Endothelial cell of umbilical vein (primary cell): ENCODE measurements around the gene DST. TPM values are rescaled to one million over a fixed set of nuclear protein-coding genes. Genes with fewer than 3 reads are reported as not detected.

ENCODE experiments used
- BruUV-seq: library from RNA; stranded (reverse); fragments of 400-500 nt; replicated peaks from 2 replicates; lab custom pipeline; 2021; lab: Mats Ljungman, UMichigan
- CTCF ChIA-PET: fragments of 300-600, 350-600 bp; sonication (Branson Sonifier 250); formaldehyde crosslinking; loops from one replicate; lab custom pipeline; 2021; ENCODE audit warnings: antibody characterized with exemption, inconsistent platforms; lab: Charles Lee
- POLR2A ChIA-PET: fragments of 300-600, 350-600 bp; sonication (Branson Sonifier 250); formaldehyde crosslinking; loops from one replicate; lab custom pipeline; 2021; ENCODE audit warnings: antibody characterized with exemption, inconsistent platforms; lab: Charles Lee
- DNase-seq: peaks from one replicate; pipeline ENCODE4 v3.0.0-alpha.2; 2011; ENCODE audit warnings: low read depth, low spot score
- FAIRE-seq: peaks from 2 replicates; lab custom pipeline; 2011; peaks lifted over from hg19 to GRCh38; lab: Jason Lieb, UNC
- H2AFZ ChIP-seq: 2 replicates; pipeline ENCODE4 v1.6.0; 2012; ENCODE audit warnings: low read depth, low read length, control low read depth, inconsistent platforms
- H3K27ac ChIP-seq: 2 replicates; pipeline ENCODE4 v1.5.1; 2011; ENCODE audit warnings: low read depth, mild to moderate bottlenecking, control low read depth, low read length, moderate library complexity; ENCODE audit not compliant: insufficient read depth
- H3K27me3 ChIP-seq, 2 experiments: 2 replicates each; pipeline versions ENCODE4 v1.6.0 to v1.6.1; 2011; ENCODE audit warnings: low read length in 2 of 2, mixed read lengths in 1 of 2; ENCODE audit not compliant: control insufficient read depth in 2 of 2, insufficient read depth in 2 of 2
- H3K36me3 ChIP-seq, 2 experiments: 2 replicates in 1 of 2; 3 replicates in 1 of 2; pipeline ENCODE4 v1.5.1; 2011; ENCODE audit warnings: low read length in 2 of 2, mild to moderate bottlenecking in 1 of 2, moderate library complexity in 1 of 2; ENCODE audit not compliant: control insufficient read depth in 2 of 2, insufficient read depth in 2 of 2; ENCODE audit errors: extremely low read depth in 1 of 2
- H3K4me1 ChIP-seq: 3 replicates; pipeline ENCODE4 v1.5.1; 2011; ENCODE audit warnings: mild to moderate bottlenecking, low read length; ENCODE audit not compliant: control insufficient read depth, insufficient read depth; ENCODE audit errors: extremely low read depth
- H3K4me2 ChIP-seq: 2 replicates; pipeline ENCODE4 v1.6.1; 2011; ENCODE audit warnings: low read length, control low read depth, mixed read lengths; ENCODE audit not compliant: insufficient read depth
- H3K4me3 ChIP-seq, 3 experiments: fragments of 200-600 bp in 1 of 3; sonication (generic), shearing (Covaris generic) in 1 of 3; replicated peaks in 1 of 3; 2 replicates each; pipeline ENCODE4 v1.5.1; 2011 to 2016; ENCODE audit warnings: control low read depth in 3 of 3, low read length in 3 of 3, mild to moderate bottlenecking in 2 of 3, inconsistent platforms in 1 of 3, low read depth in 1 of 3, moderate library complexity in 1 of 3; ENCODE audit not compliant: insufficient read depth in 1 of 3
- H3K79me2 ChIP-seq: 2 replicates; pipeline ENCODE4 v1.6.0; 2012; ENCODE audit warnings: low read length, inconsistent platforms; ENCODE audit not compliant: control insufficient read depth, insufficient read depth
- H3K9ac ChIP-seq: replicated peaks from 2 replicates; pipeline ENCODE3; 2011; ENCODE audit warnings: low read length, control low read depth; ENCODE audit not compliant: insufficient read depth; ENCODE audit errors: extremely low read depth
- H3K9me1 ChIP-seq: replicated peaks from 3 replicates; pipeline ENCODE4 v1.6.0; 2011; ENCODE audit warnings: mild to moderate bottlenecking, low read length; ENCODE audit not compliant: control insufficient read depth, insufficient read depth; ENCODE audit errors: extremely low read depth
- H3K9me3 ChIP-seq: replicated peaks from 2 replicates; pipeline ENCODE4 v1.5.1; 2012; ENCODE audit warnings: low read length, inconsistent platforms; ENCODE audit not compliant: control insufficient read depth, insufficient read depth
- H4K20me1 ChIP-seq: replicated peaks from 2 replicates; pipeline ENCODE3; 2011; ENCODE audit warnings: mild to moderate bottlenecking, low read length; ENCODE audit not compliant: control insufficient read depth, insufficient read depth; ENCODE audit errors: extremely low read depth
- CTCF ChIP-seq, 2 donors: IDR thresholded peaks; 1 replicate in 1 of 2; 2 replicates in 1 of 2; pipeline ENCODE4 v1.5.1; 2011; ENCODE audit warnings: low read length in 2 of 2, mild to moderate bottlenecking in 2 of 2, moderate library complexity in 2 of 2, control low read depth in 1 of 2, inconsistent platforms in 1 of 2, low read depth in 1 of 2; ENCODE audit not compliant: insufficient read depth in 1 of 2; ENCODE audit errors: extremely low read depth in 1 of 2
- EZH2 ChIP-seq: IDR thresholded peaks from 2 replicates; pipeline ENCODE4 v1.6.1; 2012; ENCODE audit warnings: borderline replicate concordance, low read depth, mild to moderate bottlenecking, moderate library complexity, low read length, inconsistent platforms; ENCODE audit not compliant: severe bottlenecking
- FOS ChIP-seq: IDR thresholded peaks from 2 replicates; pipeline ENCODE4 v1.6.1; 2011; ENCODE audit warnings: mild to moderate bottlenecking, low read length, moderate library complexity, borderline replicate concordance; ENCODE audit not compliant: insufficient read depth
- GATA2 ChIP-seq: IDR thresholded peaks from 2 replicates; pipeline ENCODE4 v1.7.0; 2011; ENCODE audit warnings: low read depth, mild to moderate bottlenecking, moderate library complexity, mixed read lengths, low read length; ENCODE audit not compliant: insufficient read length, insufficient read depth
- JUN ChIP-seq: IDR thresholded peaks from 2 replicates; pipeline ENCODE4 v1.6.1; 2011; ENCODE audit warnings: borderline replicate concordance, low read depth; ENCODE audit not compliant: insufficient read length, insufficient read depth
- MAX ChIP-seq: IDR thresholded peaks from 2 replicates; pipeline ENCODE4 v1.6.1; 2011; ENCODE audit not compliant: insufficient read depth, insufficient read length
- MYC ChIP-seq: IDR thresholded peaks from one replicate; pipeline ENCODE4 v1.6.1; 2011; ENCODE audit warnings: mild to moderate bottlenecking, low read depth, low read length
- POLR2A ChIP-seq: IDR thresholded peaks from 2 replicates; pipeline ENCODE4 v1.6.1; 2012; ENCODE audit warnings: low read depth, mild to moderate bottlenecking, control low read depth, low read length
- POLR2AphosphoS5 ChIP-seq: IDR thresholded peaks from 2 replicates; pipeline ENCODE4 v1.6.1; 2012; ENCODE audit warnings: low read depth, mild to moderate bottlenecking, control low read depth, low read length, moderate library complexity; ENCODE audit not compliant: insufficient read depth
- dilution Hi-C: fragments of 300-500 bp; cut with MboI; formaldehyde crosslinking; loops from one replicate; pipeline ENCODE4 v1.15.0; 2019; ENCODE audit warnings: low sequenced_read_pairs; ENCODE audit not compliant: extremely low pct_ligation_motif_present
- intact Hi-C: fragments of 100-400 bp; cut with micrococcal nuclease; formaldehyde crosslinking; loops from one replicate; pipeline ENCODE4 v1.10.0; 2022
- polyA plus RNA-seq, 4 experiments: library from polyadenylated mRNA; depleted of rRNA in 3 of 4; stranded (reverse) in 3 of 4; unstranded in 1 of 4; fragments of >200 nt; gene quantifications; 2 replicates each; pipeline versions ENCODE4 v1.2.1 to v1.2.3, GENCODE V29; 2011 to 2012; ENCODE audit warnings: missing spikeins in 1 of 4
- total RNA-seq: library from RNA; stranded (reverse); gene quantifications from 2 replicates; pipeline ENCODE4 v1.2.3, GENCODE V29; 2021

The DST gene
- total and polyA plus RNA-seq, 2 donors (not counting 3 experiments of a cell fraction or from before 2014, with no cell fraction given): 62.3 to 253 TPM

DNA sequence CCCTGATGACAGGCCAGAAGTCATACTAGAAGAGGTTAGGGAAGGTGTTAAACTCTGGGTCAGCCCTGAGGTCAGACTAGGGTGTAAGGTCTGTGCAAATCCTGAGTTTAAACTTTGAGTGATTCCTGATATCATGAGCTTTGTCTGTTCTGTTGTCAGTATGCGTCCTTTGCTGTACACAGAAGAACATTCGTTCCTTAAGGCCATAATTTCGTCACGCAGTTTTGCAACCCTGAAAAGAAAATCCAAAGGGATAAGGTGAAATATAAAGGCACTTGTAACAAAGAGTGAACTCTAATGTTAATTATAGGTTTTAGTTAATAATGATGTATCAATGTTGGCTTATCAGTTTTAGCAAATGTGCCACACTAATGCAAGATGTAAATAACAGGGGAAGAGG is 2.3 kb downstream of the DST start:
- no peak for DNase-seq
- BruUV-seq: no TSS peak
- intact Hi-C loops (loop anchor here (10.0 kb wide), 1 partner anchor 674 kb away; the partner anchor contains the start of gene PRIM2), dilution Hi-C loops (no loop called here)
- Histone ChIP-seq H3K4me2 (no peak overlapping the region), H3K27ac (no peak overlapping the region), H3K4me3 (no peak overlapping the region), H3K36me3 (peaks cover 5 to 11% of the 10 kb centered on the region in 2 experiments), H3K4me1 (peaks cover 15% of the 10 kb centered on the region), H3K9ac (no peak overlapping the region), H3K27me3 (no peaks in the 10 kb centered on the region), H3K9me3 (no peaks in the 10 kb centered on the region), H2AFZ (no peak overlapping the region), H4K20me1 (no peaks in the 10 kb centered on the region), H3K9me1 (no peaks in the 10 kb centered on the region), H3K79me2 (no peaks in the 10 kb centered on the region)
- FAIRE-seq: no peak
- ChIA-PET CTCF (interaction anchor here (1.1 to 7.1 kb wide), 4 partner anchors 43 to 204 kb away, joined by 3 to 187 read pairs (median 5); no protein-coding TSS in a partner anchor), POLR2A (no interaction called here)
- no peak for TF ChIP-seq MYC
- no peak for TF ChIP-seq FOS
- TF ChIP-seq POLR2A: no peak
- no peak for TF ChIP-seq MAX
- TF ChIP-seq JUN: no peak
- no peak for TF ChIP-seq EZH2
- no peak for TF ChIP-seq POLR2AphosphoS5
- TF ChIP-seq CTCF (IDR thresholded peaks at IDR 0.05; ENCODE audit: extremely low read depth in 1 of 2, insufficient read depth in 1 of 2, low read depth in 1 of 2, low read length in 2 of 2): no peak
- TF ChIP-seq GATA2: no peak
